AG09309 (cell line): ENCODE results near the gene ZNF654.
"Not testable (repeated sequence)": the region's sequence is repeated elsewhere in the genome, so short reads cannot be mapped to it uniquely, and the experiment has no call there.

Experiments
- DNase-seq: peaks from one replicate; pipeline ENCODE4 v3.0.0-alpha.2; 2010; ENCODE audit warnings: low read depth
- H3K4me3 ChIP-seq: 2 replicates; pipeline ENCODE4 v1.5.1; 2011; ENCODE audit warnings: mild to moderate bottlenecking, low read depth, low read length, moderate library complexity; ENCODE audit not compliant: control insufficient read depth
- TF ChIP-seq, protein P1 (sequence below): IDR thresholded peaks from 2 replicates; pipeline ENCODE4 v1.5.1; 2011; ENCODE audit warnings: mild to moderate bottlenecking, low read depth, low read length, inconsistent platforms; ENCODE audit not compliant: insufficient read depth, control insufficient read depth; ENCODE audit errors: missing control alignments

ZNF654 gene

DNA sequence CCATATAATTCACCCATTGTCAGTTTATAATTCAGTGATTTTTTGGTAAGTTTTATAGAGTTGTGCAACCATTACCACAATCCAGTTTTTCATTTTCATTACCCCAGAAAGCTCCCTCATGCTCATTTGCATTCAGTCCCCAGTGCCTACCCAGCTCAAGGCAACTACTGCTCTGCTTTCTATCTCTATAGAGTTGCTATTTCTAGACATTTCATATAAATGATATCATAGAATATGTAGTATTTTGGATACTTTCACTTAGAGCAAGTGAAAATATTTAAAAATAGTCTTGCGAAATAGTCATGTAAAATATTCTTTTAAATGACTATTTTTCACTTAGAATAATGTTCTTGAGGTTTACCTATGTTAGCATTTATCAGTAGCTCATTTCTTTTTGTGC is 42.1 kb downstream of the ZNF654 start:
- no peak for DNase-seq
- no peak overlapping the region for H3K4me3 ChIP-seq

DNA sequence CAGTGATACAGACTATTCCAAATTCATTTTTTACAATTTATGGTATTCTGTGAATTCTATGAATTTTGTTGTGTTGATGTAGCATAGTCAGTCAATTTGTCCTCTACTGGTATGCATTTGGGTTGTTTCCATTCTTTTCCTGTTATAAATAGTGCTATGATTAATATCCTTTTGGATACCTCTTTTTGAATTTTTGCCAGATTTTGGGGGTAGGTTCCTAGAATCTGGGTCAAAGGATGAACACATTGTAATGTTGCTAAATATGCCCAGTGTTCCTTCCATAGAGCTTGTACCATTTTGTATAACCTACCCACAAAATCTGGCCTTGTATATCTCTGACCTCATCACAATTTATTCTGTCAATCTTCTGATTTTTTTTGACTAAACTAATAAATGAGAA is 46.3 kb downstream of the ZNF654 start:
- H3K4me3 ChIP-seq: no peak overlapping the region
- TF ChIP-seq, protein P1, sequence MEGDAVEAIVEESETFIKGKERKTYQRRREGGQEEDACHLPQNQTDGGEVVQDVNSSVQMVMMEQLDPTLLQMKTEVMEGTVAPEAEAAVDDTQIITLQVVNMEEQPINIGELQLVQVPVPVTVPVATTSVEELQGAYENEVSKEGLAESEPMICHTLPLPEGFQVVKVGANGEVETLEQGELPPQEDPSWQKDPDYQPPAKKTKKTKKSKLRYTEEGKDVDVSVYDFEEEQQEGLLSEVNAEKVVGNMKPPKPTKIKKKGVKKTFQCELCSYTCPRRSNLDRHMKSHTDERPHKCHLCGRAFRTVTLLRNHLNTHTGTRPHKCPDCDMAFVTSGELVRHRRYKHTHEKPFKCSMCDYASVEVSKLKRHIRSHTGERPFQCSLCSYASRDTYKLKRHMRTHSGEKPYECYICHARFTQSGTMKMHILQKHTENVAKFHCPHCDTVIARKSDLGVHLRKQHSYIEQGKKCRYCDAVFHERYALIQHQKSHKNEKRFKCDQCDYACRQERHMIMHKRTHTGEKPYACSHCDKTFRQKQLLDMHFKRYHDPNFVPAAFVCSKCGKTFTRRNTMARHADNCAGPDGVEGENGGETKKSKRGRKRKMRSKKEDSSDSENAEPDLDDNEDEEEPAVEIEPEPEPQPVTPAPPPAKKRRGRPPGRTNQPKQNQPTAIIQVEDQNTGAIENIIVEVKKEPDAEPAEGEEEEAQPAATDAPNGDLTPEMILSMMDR: no peak
- DNase-seq: no peak

More for the DNA sequence above, 42.1 kb downstream of the ZNF654 start:
- TF ChIP-seq, protein P1: no peak

DNA sequence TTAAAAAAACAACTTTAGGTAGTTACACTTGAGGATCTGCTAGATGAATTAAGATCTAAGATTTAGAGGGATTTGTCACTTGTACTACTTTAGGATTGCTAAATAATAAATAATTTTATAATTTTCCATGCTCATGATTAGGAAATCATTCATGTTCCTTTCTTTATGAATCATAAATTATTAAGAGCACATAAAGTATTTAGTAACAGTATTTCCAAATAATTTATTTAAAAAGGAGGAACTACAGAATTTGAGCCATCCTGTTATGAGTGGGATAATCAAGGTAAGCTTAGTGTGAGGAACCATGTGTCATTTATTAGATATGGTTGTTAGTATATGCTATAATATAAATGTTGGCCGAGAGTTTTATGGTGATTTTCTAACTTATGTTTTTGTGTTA is 53.2 kb downstream of the ZNF654 start:
- TF ChIP-seq, protein P1: no peak
- DNase-seq: no peak
- no peak overlapping the region for H3K4me3 ChIP-seq

DNA sequence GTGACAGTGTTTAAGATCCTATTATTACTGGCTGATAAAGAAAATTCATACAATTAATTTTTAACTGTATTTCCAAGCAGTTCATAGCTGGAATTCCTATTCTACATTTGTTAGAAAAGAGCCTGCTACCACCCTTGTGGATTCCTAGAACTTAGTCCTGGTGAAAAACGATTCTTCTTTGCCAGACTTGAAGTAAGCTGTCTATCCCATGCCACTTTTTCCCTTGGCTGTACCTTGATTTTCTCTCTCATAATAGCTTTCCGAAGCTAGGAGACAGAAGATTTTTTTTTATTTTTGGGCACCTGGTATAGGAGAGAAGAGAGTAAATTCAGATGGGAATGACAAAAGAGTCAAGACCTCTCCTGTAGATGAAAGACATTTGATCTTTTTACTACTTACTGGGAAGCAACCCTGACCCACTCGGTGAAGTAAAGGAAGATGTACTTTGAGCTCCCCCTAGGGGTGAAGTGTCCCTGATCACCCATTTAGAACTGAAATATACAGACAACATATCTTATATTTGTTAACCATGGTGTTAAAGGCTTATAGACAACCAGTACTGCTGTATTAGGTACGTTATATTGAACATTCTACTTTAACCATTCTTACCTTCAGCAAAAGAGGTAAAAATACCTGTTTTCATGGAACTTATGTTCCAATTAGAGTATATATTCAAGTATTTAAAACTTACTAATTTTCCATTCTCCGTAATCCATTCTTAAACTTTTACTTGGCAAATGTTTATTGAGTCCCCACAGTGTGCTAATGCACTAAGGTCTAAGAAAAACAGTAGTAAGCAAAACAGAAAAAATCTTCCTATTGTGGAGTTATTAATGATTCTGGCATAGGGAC is 54.5 kb downstream of the ZNF654 start:
- DNase-seq: peak; percentile 8
- no peak overlapping the region for H3K4me3 ChIP-seq
- TF ChIP-seq, protein P1: peak; percentile 77

DNA sequence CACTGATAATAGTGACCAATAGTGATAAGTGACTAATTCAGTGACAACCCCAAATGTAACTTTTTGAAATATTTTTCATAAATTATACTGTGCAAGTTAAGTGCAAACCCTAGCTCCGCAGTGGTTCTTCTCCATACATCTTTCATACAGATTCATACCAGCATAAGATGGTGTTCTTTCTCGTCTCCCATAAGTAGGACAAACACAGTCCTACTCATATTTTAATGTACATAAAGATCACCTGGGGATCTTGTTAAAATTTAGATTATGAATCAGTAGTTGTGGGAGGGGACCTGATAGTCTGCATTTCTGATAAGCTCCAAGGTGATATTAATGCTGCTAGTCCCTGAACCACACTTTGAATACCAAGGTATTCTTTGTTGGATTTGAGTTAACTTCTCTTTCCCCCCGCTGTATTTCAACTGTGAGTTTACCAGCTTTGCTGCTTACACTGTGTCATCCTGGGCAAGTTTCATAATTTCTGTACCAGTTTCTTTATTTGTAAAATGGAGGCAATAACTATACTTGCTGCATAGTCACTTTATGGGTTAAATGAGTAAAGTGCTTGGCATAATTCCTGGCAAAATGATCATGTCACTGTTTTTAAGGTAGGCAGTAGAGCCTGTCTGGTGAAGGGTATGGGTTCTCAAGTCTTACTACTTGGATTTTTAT is 56.0 kb downstream of the ZNF654 start:
- TF ChIP-seq, protein P1: no peak
- no peak for DNase-seq
- no peak overlapping the region for H3K4me3 ChIP-seq

DNA sequence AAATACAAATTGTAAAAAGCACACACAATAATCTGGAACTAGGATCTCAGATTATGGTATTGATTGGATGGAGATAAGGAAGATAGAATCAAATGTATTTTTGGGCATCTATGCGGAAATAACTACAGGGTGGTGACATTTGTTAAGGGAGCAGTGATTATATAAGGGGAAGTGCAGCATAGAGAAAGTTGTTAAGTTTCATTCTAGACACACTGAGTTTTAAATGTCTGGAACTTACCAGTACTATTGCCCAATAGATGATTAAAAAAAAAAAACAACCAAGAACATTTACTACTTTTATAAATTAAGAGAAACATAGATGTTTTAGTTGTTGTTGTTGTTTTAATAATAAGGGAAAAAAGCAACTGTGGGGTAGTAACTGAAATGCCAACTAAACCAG is 58.6 kb downstream of the ZNF654 start:
- H3K4me3 ChIP-seq: no peak overlapping the region
- TF ChIP-seq, protein P1: no peak
- DNase-seq: no peak

DNA sequence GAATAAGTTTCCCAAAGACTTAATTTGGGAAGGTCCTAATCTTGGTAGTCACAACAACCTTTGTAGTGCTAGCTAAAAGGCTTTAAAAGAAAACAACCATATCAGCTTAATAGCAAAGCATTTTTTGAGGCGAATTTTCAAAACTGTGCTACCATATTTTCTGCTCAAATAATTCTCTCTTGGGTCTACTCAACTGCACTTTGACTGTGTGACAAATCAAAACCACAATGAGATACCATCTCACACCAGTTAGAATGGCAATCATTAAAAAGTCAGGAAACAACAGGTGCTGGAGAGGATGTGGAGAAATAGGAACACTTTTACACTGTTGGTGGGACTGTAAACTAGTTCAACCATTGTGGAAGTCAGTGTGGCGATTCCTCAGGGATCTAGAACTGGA is 59.5 kb downstream of the ZNF654 start:
- H3K4me3 ChIP-seq, DNase-seq: not testable (repeated sequence)
